H1 (cell line): Measurements from ENCODE around the gene KCNJ4. TPM values are rescaled to one million over a fixed set of nuclear protein-coding genes. Genes with fewer than 3 reads are reported as not detected.
A peak's percentile ranks its signal among the peaks of the same experiment; 100 is the strongest.

Source experiments
- CTCF ChIA-PET: fragments of 300-600 bp; sonication (Branson Sonifier 250); formaldehyde crosslinking; loops from one replicate; lab custom pipeline; 2021; ENCODE audit not compliant: partially characterized antibody; lab: Charles Lee
- POLR2A ChIA-PET: fragments of 300-600 bp; sonication (Branson Sonifier 250); formaldehyde crosslinking; loops from one replicate; lab custom pipeline; 2021; ENCODE audit warnings: inconsistent platforms; ENCODE audit not compliant: partially characterized antibody; lab: Charles Lee
- DNase-seq, 2 experiments: peaks; one replicate each; pipeline versions ENCODE4 v3.0.0 to v3.0.0-alpha.2; 2010 to 2022; ENCODE audit warnings: low spot score in 2 of 2, low read depth in 1 of 2, mixed read lengths in 1 of 2
- FAIRE-seq: peaks from 2 replicates; lab custom pipeline; 2011; peaks lifted over from hg19 to GRCh38; lab: Jason Lieb, UNC
- H2AFZ ChIP-seq: 2 replicates; pipeline ENCODE4 v1.8.1; 2012; ENCODE audit warnings: low read length, inconsistent platforms
- H2AK5ac ChIP-seq: 2 replicates; pipeline ENCODE4 v1.6.1; 2013; ENCODE audit warnings: low read depth, low read length
- H2BK120ac ChIP-seq: replicated peaks from 2 replicates; pipeline ENCODE3; 2013; ENCODE audit warnings: low read depth, low read length, inconsistent platforms
- H2BK12ac ChIP-seq: 2 replicates; pipeline ENCODE4 v1.6.1; 2013; ENCODE audit warnings: low read depth, low read length
- H2BK15ac ChIP-seq: 2 replicates; pipeline ENCODE4 v1.6.1; 2013; ENCODE audit warnings: low read length
- H2BK20ac ChIP-seq: 2 replicates; pipeline ENCODE4 v1.6.1; 2013; ENCODE audit warnings: low read length
- H2BK5ac ChIP-seq: 2 replicates; pipeline ENCODE4 v1.6.1; 2013; ENCODE audit warnings: low read depth, low read length
- H3K14ac ChIP-seq: 2 replicates; pipeline ENCODE4 v1.6.1; 2013; ENCODE audit warnings: inconsistent platforms; ENCODE audit not compliant: insufficient read length
- H3K18ac ChIP-seq: 2 replicates; pipeline ENCODE4 v1.6.1; 2013; ENCODE audit warnings: low read length; ENCODE audit errors: extremely low read depth
- H3K23ac ChIP-seq: 2 replicates; pipeline ENCODE4 v1.6.1; 2013; ENCODE audit warnings: inconsistent platforms; ENCODE audit not compliant: insufficient read length
- H3K23me2 ChIP-seq: 2 replicates; pipeline ENCODE4 v1.6.1; 2013; ENCODE audit warnings: low read depth, low read length
- H3K27ac ChIP-seq: 2 replicates; pipeline ENCODE4 v1.6.1; 2011; ENCODE audit warnings: low read depth, low read length, inconsistent platforms
- H3K27me3 ChIP-seq, 4 experiments: replicated peaks in 1 of 4; 1 replicate in 1 of 4; 2 replicates in 3 of 4; pipeline versions ENCODE4 v1.6.1 to v1.8.1; 2011 to 2013; ENCODE audit warnings: low read length in 3 of 4, mild to moderate bottlenecking in 3 of 4, inconsistent platforms in 2 of 4, mixed read lengths in 2 of 4, moderate library complexity in 1 of 4; ENCODE audit not compliant: control insufficient read depth in 3 of 4, insufficient read depth in 3 of 4; ENCODE audit errors: extremely low read depth in 1 of 4
- H3K36me3 ChIP-seq, 4 experiments: 2 replicates each; pipeline versions ENCODE4 v1.6.1 to v1.8.1; 2011 to 2013; ENCODE audit warnings: mild to moderate bottlenecking in 4 of 4, low read length in 3 of 4, moderate library complexity in 2 of 4, control low read depth in 1 of 4, inconsistent platforms in 1 of 4; ENCODE audit not compliant: insufficient read depth in 4 of 4, control insufficient read depth in 2 of 4
- H3K4ac ChIP-seq: replicated peaks from 2 replicates; pipeline ENCODE3; 2013; ENCODE audit warnings: low read length, low read depth, mixed read lengths, inconsistent platforms; ENCODE audit not compliant: insufficient read length
- H3K4me1 ChIP-seq, 4 experiments: replicated peaks in 1 of 4; 1 replicate in 1 of 4; 2 replicates in 3 of 4; pipeline versions ENCODE4 v1.6.1 to v1.8.1; 2011 to 2013; ENCODE audit warnings: low read length in 3 of 4, inconsistent platforms in 2 of 4, mixed read lengths in 1 of 4; ENCODE audit not compliant: insufficient read depth in 4 of 4, control insufficient read depth in 3 of 4
- H3K4me2 ChIP-seq, 2 experiments: 2 replicates each; pipeline versions ENCODE4 v1.6.1 to v1.8.1; 2011 to 2013; ENCODE audit warnings: low read depth in 2 of 2, low read length in 2 of 2, control low read depth in 1 of 2, inconsistent platforms in 1 of 2, mild to moderate bottlenecking in 1 of 2; ENCODE audit not compliant: insufficient read depth in 1 of 2
- H3K4me3 ChIP-seq, 4 experiments: fragments of 200-600, 300-600 bp in 1 of 4; sonication (generic), shearing (Covaris generic), sonication (Bioruptor Twin) in 1 of 4; 2 replicates each; pipeline versions ENCODE4 v1.5.1 to v1.8.1; 2011 to 2016; ENCODE audit warnings: low read length in 4 of 4, low read depth in 3 of 4, control low read depth in 2 of 4, inconsistent platforms in 2 of 4, mild to moderate bottlenecking in 2 of 4, mixed read lengths in 1 of 4, moderate library complexity in 1 of 4; ENCODE audit not compliant: insufficient read depth in 2 of 4; ENCODE audit errors: extremely low read depth in 1 of 4
- H3K56ac ChIP-seq: replicated peaks from 2 replicates; pipeline ENCODE3; 2013; ENCODE audit warnings: low read depth, mild to moderate bottlenecking, mixed read lengths, low read length, inconsistent platforms; ENCODE audit not compliant: insufficient read length
- H3K79me1 ChIP-seq: 2 replicates; pipeline ENCODE4 v1.6.1; 2013; ENCODE audit warnings: low read depth, low read length, control low read depth
- H3K79me2 ChIP-seq, 2 experiments: 2 replicates each; pipeline versions ENCODE4 v1.6.1 to v1.8.1; 2012 to 2013; ENCODE audit warnings: low read length in 2 of 2, mild to moderate bottlenecking in 2 of 2, inconsistent platforms in 1 of 2; ENCODE audit not compliant: insufficient read depth in 2 of 2, control insufficient read depth in 1 of 2
- H3K9ac ChIP-seq, 4 experiments: replicated peaks in 1 of 4; 1 replicate in 1 of 4; 2 replicates in 3 of 4; pipeline versions ENCODE4 v1.6.1 to v1.8.1; 2011 to 2013; ENCODE audit warnings: low read depth in 3 of 4, low read length in 3 of 4, control low read depth in 2 of 4, mild to moderate bottlenecking in 2 of 4, moderate library complexity in 2 of 4, inconsistent platforms in 1 of 4; ENCODE audit errors: extremely low read depth in 1 of 4
- H3K9me3 ChIP-seq, 2 experiments: 2 replicates each; pipeline versions ENCODE4 v1.6.1 to v1.8.1; 2012 to 2013; ENCODE audit warnings: mild to moderate bottlenecking in 2 of 2, moderate library complexity in 2 of 2, control low read depth in 1 of 2, inconsistent platforms in 1 of 2, low read depth in 1 of 2, low read length in 1 of 2, mixed read lengths in 1 of 2; ENCODE audit not compliant: insufficient read depth in 2 of 2
- H4K20me1 ChIP-seq, 2 experiments: replicated peaks in 1 of 2; 2 replicates each; pipeline versions ENCODE3 to v1.8.1; 2011 to 2013; ENCODE audit warnings: inconsistent platforms in 2 of 2, low read length in 2 of 2, mild to moderate bottlenecking in 1 of 2; ENCODE audit not compliant: insufficient read depth in 2 of 2, control insufficient read depth in 1 of 2
- H4K5ac ChIP-seq: 2 replicates; pipeline ENCODE4 v1.6.1; 2013; ENCODE audit warnings: low read length, low read depth, mixed read lengths, inconsistent platforms; ENCODE audit not compliant: insufficient read length
- H4K8ac ChIP-seq: 2 replicates; pipeline ENCODE4 v1.8.0; 2013; ENCODE audit warnings: mild to moderate bottlenecking, moderate library complexity, low read length, inconsistent platforms; ENCODE audit not compliant: insufficient read depth; ENCODE audit errors: extremely low read depth
- H4K91ac ChIP-seq: replicated peaks from 2 replicates; pipeline ENCODE3; 2013; ENCODE audit warnings: low read length, mixed read lengths, inconsistent platforms; ENCODE audit not compliant: insufficient read length
- POLR2AphosphoS5 ChIP-seq: IDR thresholded peaks from 2 replicates; pipeline ENCODE4 v1.6.1; 2011; ENCODE audit warnings: low read depth, low read length
- TEAD4 ChIP-seq: IDR thresholded peaks from 2 replicates; pipeline ENCODE4 v1.6.1; 2012; ENCODE audit warnings: low read depth, low read length, inconsistent platforms, mixed read lengths
- WGBS, 2 experiments: shearing (Covaris generic) in 1 of 2; methylation state at CpG; one replicate each; pipeline versions ENCODE4 v1.1.6 to v1.1.7; 2013 to 2015; ENCODE audit warnings: low lambda C conversion rate in 2 of 2, mixed read lengths in 2 of 2, inconsistent platforms in 1 of 2, low coverage in 1 of 2, missing lambda C conversion rate in 1 of 2; ENCODE audit not compliant: insufficient replicate concordance in 2 of 2, insufficient coverage in 1 of 2, insufficient read length in 1 of 2; ENCODE audit errors: extremely low coverage in 1 of 2, missing lambda C conversion rate in 1 of 2; 5-methylcytosine and 5-hydroxymethylcytosine counted together
- polyA plus RNA-seq, 7 experiments: library from polyadenylated mRNA; depleted of rRNA in 3 of 7; stranded (reverse) in 5 of 7; unstranded in 2 of 7; fragments of >200 nt in 5 of 7; fragments of 200-250 nt in 2 of 7; gene quantifications; 1 replicate in 5 of 7; 2 replicates in 1 of 7; 4 replicates in 1 of 7; pipeline versions ENCODE4 v1.2.1 to v1.2.3, GENCODE V29; 2011 to 2013; ENCODE audit warnings: missing spikeins in 2 of 7, mixed read lengths in 2 of 7
- total RNA-seq: library from RNA; stranded (reverse); fragmentation: NEBNext Ultra II Directional; extraction: Animal tissue kit (Norgen Biotek cat#: 25700); gene quantifications from 2 replicates; pipeline ENCODE4 v1.2.1, GENCODE V29; 2021

The KCNJ4 gene
- total and polyA plus RNA-seq, 2 of the 8 experiments (the other 6 are each of a cell fraction or from before 2014, with no cell fraction given): 1.4 to 2.2 TPM

- Histone ChIP-seq H2BK20ac (no peak overlapping the region), H3K9me3 (peaks cover 0 to 3% of the 10 kb centered on the region in 2 experiments; a peak in 1 of 4 replicates), H2BK5ac (0 out of 2 replicates have a peak overlapping the region, but pooled peaks have one; percentile 5), H4K5ac (no peak overlapping the region), H2BK15ac (no peak overlapping the region), H4K8ac (no peak overlapping the region), H3K79me2 (no peaks in the 10 kb centered on the region), H3K23me2 (0 out of 2 replicates have a peak, but pooled peaks cover 1% of the 10 kb centered on the region), H3K27me3 (no peaks in the 10 kb centered on the region), H4K20me1 (no peaks in the 10 kb centered on the region), H3K23ac (no peak overlapping the region), H3K56ac (no peak overlapping the region), H3K14ac (no peak overlapping the region), H4K91ac (no peak overlapping the region), H2BK120ac (no peak overlapping the region), H3K4me1 (peaks cover 0 to 20% (median 4%) of the 10 kb centered on the region in 4 experiments; a peak in 4 of 7 replicates), H3K4ac (no peak overlapping the region), H2BK12ac (no peak overlapping the region), H2AK5ac (no peak overlapping the region), H3K9ac (no peak overlapping the region), H3K4me2 (no peak overlapping the region), H3K27ac (no peak overlapping the region), H3K79me1 (no peaks in the 10 kb centered on the region), H3K4me3 (no peak overlapping the region), H3K18ac (no peak overlapping the region), H3K36me3 (no peaks in the 10 kb centered on the region), H2AFZ (no peak overlapping the region)
- POLR2A ChIA-PET: interaction anchor here (1.0 to 2.1 kb wide), 6 partner anchors 10 to 267 kb away, joined by 3 to 7 read pairs (median 4); partner anchors contain the start of gene TOMM22
- no peak for DNase-seq
- CTCF ChIA-PET: interaction anchor here (1.0 to 6.7 kb wide), 7 partner anchors 9 to 186 kb away, joined by 3 to 49 read pairs (median 7); no protein-coding TSS in a partner anchor
- WGBS, 2 experiments: 91% methylated on average over 12 of the region's 12 CpGs; no CpG with 5 or more reads in 1 of the 2 experiments
- FAIRE-seq: no peak
- no peak for TF ChIP-seq TEAD4
- TF ChIP-seq POLR2AphosphoS5: no peak
Measured at GRCh38 chr22:38415046-38415445, 40.0 kb downstream of the KCNJ4 start.
